DMS53 treated with DMSO at 0.1 percent for 48 hours (cell line): ENCODE measurements around the gene AGXT.

Experiments used
- DNase-seq: peaks from one replicate; lab custom pipeline; 2025; ENCODE audit not compliant: unreplicated experiment; lab: John Stamatoyannopoulos, UW

The AGXT gene

DNA sequence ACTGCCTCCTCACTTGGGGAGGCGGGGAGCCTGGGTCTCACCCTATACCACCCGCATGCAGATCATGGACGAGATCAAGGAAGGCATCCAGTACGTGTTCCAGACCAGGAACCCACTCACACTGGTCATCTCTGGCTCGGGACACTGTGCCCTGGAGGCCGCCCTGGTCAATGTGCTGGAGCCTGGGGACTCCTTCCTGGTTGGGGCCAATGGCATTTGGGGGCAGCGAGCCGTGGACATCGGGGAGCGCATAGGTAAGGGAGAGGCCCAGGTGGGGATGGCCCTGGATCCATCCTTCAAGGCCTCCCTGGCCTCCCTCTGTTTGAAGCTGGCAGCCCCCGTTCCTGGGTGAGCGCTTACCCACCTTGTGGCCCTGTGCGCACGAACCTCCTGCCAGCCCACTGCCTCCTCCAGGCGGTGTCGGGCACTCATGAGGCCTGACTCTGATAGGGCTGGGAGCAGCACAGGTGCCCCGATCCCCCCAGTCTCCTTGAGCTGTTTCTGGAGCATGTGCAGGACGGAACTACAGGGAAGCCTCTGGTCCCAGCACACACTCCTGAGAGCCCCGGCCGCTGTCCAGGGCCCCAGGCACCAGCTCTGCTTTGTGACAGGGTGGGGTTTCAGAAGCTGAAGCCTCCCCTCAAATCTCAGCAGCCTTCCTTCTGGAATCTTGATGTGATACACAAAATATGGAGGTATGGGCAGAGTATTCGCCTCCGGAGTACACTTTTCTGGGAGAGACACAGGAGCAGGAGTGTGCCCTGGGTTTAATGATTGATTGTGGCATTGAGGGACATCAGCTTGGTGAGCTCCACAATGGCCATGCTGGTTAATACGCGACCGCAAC is 708 bp downstream of the AGXT start:
- DNase-seq = no peak

DNA sequence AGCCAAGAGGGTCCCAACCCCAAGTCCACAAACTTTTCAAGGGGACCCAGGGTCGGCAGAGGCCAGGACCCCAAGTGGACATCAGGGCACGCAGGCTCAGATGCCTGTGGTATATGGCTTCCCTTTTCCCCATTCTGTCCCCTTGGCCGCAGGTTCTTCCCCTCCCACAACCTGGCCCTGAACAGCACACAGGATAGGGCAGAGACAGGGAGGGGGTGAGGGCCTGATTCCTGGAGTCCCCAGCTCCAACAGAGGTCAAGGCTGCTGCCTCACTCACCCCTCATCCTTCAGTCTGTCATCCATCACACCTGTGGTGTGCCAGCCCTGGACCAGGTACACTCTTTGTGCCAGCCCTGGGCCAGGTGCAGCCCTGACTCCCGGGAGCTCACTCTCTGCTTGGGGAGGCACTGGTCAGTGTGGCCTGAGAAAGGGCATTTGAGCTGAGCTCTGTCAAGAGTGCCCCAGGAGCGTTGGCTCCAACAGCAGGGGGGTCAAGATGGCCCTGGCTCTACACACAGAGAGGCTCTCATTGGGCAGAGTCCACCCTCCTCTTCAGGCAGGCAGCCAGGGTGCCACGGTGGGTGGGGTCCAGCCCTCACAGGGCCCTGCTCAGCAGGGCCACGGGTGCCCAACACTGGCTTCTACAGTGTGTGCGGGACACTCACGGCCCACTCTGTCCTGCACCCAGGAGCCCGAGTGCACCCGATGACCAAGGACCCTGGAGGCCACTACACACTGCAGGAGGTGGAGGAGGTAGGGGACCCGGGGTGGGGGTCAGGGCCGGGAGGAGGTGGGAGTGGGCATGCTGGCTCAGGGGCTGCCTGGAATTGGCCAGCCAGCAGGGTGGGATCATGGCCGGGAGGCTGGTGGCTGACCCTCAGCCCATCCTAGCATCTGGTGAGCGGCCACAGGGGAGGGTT is 1.6 kb downstream of the AGXT start:
- DNase-seq = no peak

DNA sequence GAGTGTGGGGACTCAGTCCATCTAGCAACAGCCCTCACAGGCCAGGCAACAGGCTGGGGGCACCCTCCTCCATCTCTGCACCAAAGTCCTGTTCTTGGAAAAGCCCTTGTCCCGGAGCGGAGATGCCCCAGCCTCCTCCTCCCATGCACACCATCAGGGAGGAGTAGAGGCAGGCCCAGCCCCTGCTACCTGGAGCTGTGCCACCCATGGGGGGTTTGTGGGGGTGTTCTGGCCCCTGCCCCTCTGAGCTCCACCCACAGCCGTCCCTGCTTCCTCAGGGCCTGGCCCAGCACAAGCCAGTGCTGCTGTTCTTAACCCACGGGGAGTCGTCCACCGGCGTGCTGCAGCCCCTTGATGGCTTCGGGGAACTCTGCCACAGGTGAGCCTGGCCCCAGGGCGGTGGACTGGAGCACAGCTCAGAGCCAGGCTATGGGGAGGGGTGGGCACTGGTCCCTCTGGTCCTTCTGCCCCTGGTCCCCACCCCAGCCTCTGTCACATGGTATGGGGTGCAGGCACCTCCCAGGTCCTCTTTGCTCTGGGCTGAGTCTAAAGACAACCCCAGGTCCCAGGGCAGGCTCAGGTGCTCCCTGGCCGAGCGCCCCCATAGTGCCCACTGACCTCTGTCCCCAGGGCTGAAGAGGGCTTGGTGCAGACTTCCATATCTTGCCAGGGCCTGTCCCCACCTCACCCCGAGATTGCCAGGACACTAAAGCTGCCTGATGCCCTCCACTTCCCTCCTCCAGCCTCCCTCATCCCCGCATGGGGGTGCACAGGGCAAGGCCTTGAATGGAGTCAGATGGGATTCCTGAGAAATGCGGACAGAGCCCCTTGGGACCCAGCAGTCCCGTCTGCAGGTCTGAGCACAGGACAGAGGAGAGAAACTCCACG is 2.7 kb downstream of the AGXT start:
- DNase-seq = no peak

DNA sequence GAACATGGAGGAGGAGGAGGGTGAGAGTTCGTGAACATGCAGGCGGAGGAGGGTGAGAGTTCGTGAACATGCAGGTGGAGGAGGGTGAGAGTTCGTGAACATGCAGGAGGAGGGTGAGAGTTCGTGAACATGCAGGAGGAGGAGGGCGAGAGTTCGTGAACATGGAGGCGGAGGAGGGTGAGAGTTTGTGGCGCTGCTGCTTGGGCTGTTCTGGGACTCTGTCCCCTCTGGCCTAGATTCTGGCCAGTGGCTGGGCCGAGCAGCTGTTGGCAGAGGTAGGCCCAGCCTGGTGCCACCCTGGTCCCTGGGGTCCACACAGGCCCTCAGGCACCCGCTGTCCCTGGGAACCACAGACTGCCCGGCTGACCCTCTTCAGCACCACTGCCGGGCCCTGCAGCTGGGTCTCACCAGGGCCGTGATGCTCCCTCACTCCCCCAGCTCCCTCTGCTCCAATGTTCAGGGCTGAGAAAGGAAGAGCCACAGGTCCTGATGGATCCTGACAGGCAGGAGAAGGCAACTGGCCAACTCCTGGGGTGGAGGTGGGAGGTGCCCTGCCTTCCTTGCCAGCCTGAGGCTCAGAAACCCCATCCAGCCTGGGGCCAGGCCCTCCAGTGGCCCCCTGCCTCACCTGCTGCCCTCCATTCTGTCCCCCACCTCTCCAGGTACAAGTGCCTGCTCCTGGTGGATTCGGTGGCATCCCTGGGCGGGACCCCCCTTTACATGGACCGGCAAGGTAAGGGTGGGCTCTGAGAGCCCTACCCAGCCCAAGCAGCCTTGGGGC is 3.9 kb downstream of the AGXT start:
- no peak for DNase-seq

DNA sequence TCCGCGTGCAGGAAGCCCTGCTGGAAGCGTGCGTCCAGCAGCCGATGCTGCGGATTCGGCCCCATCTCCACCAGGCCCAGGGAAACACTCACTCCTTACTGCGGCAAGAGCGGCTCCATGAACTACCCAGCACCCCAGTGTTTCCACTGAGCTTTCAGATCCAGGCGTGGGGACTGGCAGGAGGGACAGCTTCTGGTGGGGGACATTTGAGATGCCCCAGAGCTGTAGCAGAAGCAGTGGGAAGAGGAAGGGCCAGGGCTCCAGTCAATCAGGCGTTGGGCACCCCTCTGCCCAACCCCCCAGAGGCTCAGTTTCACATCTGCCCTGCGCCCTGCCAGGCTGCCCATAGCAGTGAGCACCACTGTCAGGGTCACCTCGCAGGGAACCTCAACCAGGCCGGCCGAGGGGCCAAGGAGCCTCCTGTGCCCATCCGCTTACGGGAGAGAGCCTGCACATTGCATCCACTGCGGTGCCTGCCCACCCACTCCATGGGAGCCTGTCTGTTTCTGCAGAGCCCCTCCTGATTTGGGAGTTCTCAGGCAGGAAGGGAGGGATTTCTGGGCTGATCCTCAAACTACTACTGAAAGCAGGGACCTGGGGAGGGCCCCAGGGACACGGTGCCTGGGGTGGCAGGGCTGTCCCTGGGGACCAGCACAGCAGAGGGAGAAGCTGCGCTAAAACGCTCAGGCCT is 4.6 kb downstream of the AGXT start:
- DNase-seq = no peak

DNA sequence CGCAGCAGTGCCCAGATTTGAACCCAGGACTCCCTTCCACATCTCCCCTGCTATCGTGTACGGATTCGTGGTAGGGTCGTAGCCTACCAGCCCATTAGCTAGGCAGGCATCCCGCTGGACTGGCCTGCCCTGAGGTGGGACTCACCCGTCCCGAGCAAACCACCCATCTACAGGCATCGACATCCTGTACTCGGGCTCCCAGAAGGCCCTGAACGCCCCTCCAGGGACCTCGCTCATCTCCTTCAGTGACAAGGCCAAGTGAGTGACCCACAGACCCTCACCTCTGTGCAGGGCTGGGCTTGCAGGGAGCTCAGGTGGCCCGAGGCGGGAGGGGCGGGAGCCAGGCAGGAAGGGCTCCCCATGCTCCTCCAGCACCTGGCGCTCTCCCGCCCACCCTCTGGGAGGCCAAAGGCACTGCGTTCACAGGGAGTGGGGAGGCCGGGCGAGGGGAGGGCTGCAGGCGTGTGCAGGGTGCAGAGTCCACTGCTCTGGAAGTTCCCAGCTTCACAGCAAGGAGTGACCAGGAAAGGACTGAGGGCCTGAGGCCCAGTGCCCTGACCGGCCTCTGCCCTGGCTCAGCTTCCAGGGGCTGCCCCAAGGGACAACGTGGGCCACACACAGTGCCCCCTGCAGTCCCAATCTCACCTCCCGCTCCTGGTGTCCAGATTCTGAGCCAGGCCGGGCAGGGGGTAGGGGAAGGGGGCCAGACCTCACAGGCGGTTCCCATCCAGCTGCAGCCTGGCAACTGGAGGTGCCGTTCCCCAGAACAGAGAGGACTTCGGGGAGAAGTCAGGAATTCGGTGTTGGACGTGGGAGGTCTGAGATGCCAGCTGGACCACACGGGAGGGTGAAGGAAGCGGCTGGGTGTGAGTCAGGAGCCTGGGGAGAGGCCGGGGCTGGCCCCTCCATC is 5.4 kb downstream of the AGXT start:
- DNase-seq = no peak

DNA sequence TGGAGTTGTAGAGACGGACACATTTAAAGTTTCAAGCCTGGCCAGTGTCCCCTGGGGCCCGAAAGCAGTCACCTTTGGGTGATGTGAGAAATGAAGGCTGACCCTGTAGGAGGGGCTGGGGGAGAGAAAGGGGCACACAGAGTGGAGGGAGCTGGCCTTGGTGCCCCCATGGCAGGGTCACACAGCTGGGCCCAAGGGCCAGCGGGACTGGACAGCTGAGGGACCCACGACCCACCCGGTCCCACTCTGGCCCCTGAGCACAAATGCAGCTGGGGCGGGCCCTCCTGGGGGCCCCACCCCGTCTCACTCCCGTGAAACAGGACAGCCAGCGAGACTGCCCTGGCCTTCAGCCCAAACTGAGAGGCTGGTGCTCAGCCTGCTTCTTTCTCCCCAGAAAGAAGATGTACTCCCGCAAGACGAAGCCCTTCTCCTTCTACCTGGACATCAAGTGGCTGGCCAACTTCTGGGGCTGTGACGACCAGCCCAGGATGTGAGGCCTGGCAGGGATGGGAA is 6.1 kb downstream of the AGXT start:
- DNase-seq = no peak

DNA sequence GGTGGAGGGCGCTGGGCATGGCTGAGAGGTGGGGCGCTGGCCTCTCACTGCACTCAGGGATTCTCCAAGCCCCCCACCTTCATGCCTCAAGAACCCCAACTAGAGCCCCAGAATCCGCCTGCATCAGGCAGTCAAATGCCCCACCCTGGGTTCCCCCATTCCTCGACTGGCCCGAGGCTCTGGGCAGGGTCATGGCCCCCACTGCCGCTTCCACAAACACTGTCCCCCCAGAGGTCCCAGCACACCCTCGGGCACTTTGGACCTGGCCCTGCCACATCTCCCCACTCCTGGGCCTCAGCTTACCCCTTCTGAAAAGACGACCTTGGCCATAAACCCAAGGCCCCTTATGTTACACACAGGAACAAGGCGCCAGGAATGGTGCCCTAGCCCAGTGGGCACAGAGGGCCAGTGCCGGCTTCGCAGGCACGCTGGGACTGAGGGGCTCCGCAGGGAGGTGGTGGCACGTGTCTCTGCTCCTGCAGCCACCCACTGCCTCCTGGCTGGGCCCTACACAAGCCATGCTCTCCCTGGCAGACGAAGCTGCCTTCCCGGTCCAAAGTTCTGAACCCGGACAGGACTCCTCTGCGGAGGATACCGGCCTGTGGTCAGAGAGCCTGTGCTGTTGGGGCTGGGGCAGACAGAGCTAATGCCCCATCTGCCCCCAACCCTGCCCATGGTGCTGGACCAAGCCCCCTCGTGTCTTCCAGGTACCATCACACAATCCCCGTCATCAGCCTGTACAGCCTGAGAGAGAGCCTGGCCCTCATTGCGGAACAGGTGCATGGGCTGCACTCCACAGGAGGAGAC is 6.8 kb downstream of the AGXT start:
- DNase-seq = no peak

DNA sequence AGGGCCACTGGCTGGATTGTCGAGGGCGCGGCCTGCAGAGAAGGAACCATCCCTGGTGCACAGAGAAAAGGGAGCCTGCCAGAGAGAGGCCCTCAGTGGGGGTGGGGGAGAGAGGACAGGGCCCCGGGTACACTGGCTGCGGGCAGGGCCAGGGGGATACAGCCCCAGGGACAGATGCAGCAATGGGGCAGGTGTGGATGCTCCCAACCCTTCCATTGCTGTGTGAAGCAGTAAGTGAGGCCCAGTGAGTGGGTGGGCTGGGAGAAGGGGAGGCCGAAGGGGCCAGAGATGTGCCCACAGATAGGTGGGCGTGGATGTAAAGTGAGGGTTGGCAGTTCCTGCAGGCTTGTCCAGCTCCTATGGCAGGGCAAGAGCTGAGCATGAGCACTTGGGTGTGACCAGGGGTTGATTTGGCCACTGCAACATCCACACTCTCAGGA is 7.4 kb downstream of the AGXT start:
- DNase-seq = no peak

DNA sequence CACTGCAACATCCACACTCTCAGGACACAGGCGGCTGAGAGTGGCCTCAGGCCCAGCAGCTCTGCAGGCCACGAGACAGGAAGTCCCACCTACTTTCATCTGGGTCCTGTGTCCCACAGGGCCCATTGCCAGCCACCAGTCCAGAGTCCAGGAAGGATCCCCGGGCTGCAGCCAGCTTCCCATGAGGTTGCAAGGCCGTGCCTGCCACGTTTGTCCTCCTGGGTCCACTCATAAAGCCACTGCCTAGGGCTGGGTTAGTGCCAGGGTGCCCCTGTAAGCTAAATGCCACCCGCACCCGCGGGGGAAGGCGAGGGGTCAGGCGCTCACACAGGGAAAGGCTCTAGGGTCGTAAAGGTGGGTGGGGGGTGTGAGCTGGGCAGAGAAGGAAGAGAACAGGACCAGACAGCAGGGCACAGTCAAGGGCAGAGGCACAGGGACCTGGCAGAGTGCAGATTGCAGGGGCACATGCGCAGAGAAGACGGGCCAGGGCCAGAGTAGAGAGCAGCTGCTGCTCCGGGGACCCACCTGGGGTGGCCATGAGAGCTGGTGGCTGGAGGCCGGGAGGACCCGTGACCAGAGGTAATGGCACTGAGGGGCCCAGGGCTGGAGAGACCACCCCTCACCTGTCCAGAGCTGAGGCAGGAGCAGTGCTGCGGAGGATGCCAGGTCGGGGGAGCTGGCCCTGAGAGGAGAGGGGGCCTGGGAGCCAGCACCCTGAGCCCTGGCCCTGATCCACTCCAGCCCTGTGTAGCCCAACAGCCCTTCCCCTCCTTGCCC is 8.0 kb downstream of the AGXT start:
- no peak for DNase-seq

DNA sequence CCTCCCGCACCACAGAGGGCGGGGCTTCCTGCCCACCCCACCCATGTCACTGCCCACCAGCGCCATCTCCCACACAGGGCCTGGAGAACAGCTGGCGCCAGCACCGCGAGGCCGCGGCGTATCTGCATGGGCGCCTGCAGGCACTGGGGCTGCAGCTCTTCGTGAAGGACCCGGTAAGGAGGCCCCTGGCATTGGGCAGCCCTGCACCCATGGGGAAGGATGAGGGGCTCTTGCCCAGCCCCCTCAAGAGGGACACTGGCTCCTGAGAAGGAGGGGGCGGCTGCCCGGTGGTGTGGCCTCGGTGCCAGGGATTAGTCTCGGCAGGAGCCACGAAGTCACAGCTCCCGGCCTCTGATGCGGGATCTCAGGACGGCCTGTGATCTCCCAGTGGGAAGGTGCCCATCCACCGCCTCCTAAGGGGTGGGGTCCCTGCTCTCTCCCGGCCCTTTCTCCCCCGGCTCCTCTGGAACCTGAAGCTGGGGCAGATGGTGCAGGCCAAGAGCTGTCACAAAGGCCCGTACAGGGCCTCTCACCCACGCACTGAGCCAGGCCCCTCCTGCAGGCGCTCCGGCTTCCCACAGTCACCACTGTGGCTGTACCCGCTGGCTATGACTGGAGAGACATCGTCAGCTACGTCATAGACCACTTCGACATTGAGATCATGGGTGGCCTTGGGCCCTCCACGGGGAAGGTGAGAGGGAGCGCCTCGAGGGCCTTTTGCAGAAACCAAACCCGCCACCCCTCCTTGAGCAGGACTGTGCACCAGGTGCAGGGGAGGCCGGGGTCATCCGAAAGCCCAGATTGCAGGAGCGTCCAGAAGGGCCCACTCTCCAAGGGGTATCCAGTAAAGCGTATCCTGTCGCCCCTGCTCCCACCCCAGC is 9.1 kb downstream of the AGXT start:
- DNase-seq = no peak

DNA sequence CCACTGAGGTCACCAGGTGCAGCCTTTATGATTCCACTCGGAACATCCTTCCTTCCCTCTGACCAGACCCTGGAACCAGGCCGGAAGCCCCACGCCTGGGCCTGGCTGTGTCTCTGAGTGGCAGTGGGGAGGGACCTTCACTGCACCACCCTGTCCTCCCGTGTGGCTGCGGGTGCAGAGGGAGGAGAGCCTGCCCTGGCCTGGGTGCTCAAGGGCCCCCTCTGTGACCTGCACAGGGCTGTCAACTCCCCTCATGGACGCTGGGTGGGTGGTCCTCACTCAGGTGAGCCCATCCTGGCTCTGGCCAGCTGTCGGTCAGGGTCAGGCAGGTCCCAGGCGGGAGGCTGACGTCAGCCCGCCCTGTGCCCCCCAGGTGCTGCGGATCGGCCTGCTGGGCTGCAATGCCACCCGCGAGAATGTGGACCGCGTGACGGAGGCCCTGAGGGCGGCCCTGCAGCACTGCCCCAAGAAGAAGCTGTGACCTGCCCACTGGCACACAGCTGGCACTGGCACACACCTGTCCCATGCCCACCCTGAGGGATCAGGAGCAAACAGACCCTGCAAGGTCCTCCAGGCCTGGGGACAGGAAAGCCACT is 9.8 kb downstream of the AGXT start:
- DNase-seq = no peak

DNA sequence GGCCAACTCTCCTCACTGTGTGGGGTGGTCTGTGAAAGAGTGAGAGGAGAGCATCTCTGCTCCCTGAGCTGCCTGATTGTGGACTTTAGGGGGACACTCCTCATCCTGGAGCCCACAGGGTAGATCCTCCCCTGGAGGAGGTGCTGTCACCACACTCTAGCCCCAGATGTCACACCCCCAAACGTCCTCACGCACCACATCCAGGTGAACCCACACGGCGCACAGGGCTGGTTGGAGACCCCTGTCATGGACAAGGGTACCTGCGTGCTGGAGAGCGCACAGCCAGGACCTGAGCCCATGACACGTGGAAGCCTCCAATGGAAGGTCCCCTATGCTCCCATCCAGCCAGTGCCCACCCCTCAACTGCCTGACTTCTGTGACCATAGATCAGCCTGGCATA is 10.5 kb downstream of the AGXT start:
- DNase-seq = no peak

DNA sequence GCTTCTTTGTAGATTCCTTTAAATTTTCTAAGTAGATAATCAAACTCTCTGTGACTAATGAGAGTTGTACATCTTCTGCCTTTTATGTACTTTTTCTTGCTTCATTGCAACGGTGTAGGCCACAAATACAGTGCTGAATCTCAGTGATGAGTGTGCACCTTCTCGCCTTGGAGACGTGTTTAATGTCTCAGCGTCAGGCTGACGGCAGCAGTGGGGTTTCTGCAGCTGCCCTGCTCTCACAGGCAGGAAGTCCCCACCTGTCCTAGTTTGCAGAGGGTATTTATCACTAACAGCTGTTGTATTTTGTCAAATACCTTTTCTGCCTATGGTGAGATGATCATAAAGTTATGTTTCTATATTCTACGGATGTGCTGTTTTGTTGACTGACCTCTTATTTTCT is 13.3 kb downstream of the AGXT start:
- DNase-seq = peak; percentile 75

DNA sequence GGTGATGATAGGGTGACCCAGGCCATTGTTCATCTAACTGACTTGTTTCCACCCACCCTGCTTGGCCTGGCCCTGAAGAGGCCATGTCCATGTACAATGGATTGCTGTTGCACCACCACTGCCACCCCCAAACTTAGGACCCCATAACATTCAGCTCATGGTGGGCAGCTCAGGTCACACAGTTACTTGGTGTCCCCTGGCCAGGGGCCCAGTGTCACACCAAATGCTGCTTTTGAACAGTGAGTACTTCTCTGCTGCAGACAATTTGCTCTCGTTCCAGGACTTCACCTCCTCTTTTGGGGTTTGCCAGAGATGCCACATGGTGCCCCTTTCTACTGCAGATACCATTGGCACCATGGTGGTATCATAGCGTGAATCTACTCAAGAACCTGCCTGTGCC is 15.6 kb downstream of the AGXT start:
- DNase-seq = no peak

DNA sequence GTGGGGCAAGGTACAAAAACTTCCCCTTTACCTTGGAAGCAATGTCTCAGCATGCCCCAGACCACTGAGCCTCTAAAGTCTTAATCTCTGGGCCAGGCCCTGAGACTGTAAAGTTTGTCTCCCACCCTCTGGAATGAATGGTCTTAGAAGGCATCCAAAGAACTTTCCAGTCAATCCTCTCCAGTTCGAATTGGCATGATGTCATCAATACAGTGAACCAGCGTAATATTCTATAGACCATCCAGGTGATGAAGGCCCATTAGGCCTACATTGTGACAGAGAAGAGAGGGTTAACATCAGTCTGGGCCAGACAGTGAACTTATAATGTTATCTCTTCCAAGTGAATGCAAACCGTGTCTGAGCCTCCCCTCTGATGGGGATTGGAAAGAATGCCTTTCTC is 16.1 kb downstream of the AGXT start:
- no peak for DNase-seq
